ENCODE data around the gene GRID1.

The GRID1 gene

GRCh38 chr10:85864868-85865526 lies 501.6 kb downstream of the GRID1 start:
- DNase-seq (ENCODE audit: insufficient read length, low spot score): no peak
- TF ChIP-seq POLR2A (IDR thresholded peaks at IDR 0.05; ENCODE audit: low read depth, low read length) (no peak), PAX5 (IDR thresholded peaks at IDR 0.05; ENCODE audit: insufficient read depth, low read length, severe bottlenecking) (no peak), POU2F2 (IDR thresholded peaks at IDR 0.05; ENCODE audit: low read depth, low read length) (no peak), SPI1 (IDR thresholded peaks at IDR 0.05; ENCODE audit: low read depth, low read length) (no peak), TAF1 (IDR thresholded peaks at IDR 0.05; ENCODE audit: low read depth, low read length) (no peak)
- no peak for FAIRE-seq

- FAIRE-seq: no peak
- DNase-seq (ENCODE audit: insufficient read length, low spot score): no peak
- TF ChIP-seq POU2F2 (IDR thresholded peaks at IDR 0.05; ENCODE audit: low read depth, low read length) (no peak), TAF1 (IDR thresholded peaks at IDR 0.05; ENCODE audit: low read depth, low read length) (no peak), SPI1 (IDR thresholded peaks at IDR 0.05; ENCODE audit: low read depth, low read length) (no peak), POLR2A (IDR thresholded peaks at IDR 0.05; ENCODE audit: low read depth, low read length) (no peak)
Observed at GRCh38 chr10:85864173-85864549, 502.4 kb downstream of the GRID1 start.

DNA sequence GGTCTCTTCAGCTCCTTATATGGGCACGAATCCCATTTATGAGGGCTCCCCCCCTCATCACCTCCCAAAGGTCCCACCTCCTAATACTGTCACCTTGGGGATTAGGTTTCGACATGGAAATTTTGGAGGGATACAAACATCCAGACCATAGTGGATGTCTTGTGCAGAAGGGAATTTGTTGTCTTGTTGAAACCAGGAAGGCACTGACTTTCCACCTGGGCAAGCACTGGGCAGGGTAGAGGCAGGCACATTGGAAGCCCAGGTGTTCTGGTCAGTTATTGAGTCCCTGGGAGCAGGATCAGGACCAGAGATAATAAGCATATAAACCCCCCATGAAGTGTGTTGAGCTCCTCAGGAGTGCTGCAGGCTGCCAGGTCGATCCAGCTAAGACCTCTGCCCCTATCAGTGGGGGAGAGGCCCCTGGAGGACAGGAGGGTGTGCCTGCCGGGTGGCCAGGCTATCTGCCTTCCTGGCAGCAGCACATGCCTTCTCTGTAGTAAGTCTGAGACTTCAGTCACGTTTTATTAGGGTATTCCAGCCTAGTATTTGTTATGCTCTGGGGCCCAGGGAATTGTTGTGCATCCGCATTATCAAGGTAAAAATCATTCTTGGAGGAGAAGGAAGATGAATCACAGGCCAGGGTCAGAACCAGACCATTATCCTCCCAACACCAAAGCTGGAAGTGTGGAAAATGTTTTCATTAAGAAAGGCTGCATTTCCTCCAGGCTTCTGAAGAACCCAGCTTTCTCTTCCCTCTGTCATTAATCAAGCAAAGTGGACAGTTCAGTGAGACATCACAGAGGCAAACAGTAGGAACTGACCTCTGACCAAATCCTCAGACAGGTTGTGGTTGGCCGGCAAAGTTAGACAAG lies 503.1 kb downstream of the GRID1 start:
- TF ChIP-seq POLR2A (IDR thresholded peaks at IDR 0.05; ENCODE audit: low read depth, low read length) (no peak), PAX5 (IDR thresholded peaks at IDR 0.05; ENCODE audit: insufficient read depth, low read length, severe bottlenecking) (no peak), TAF1 (IDR thresholded peaks at IDR 0.05; ENCODE audit: low read depth, low read length) (no peak), SPI1 (IDR thresholded peaks at IDR 0.05; ENCODE audit: low read depth, low read length) (no peak), POLR2AphosphoS5 (IDR thresholded peaks at IDR 0.05; ENCODE audit: low read depth, low read length) (no peak), POU2F2 (IDR thresholded peaks at IDR 0.05; ENCODE audit: low read depth, low read length) (no peak)
- DNase-seq (ENCODE audit: insufficient read length, low spot score): no peak
- FAIRE-seq: no peak

DNA sequence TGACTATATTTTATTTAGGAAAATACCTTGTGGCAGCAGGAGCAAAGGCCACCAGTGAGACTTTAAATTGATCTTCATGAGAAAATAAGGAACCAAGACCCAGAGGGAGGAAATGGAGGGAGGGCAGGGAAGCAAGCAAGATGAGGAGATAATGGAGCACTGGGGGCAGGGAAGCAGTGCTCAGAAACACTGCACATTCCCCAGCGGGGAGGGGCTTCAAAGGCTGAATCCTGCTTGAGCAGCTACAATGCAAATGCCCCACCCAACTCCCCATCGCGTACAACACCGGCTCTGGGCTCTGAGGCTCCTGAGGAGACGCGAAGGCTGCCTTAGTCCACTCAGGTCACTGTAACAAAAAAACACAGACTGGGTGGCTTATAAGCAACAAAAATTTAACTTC lies 503.8 kb downstream of the GRID1 start:
- FAIRE-seq (no peak), DNase-seq (ENCODE audit: insufficient read length, low spot score) (no peak)
- TF ChIP-seq PAX5 (IDR thresholded peaks at IDR 0.05; ENCODE audit: insufficient read depth, low read length, severe bottlenecking) (no peak), POLR2AphosphoS5 (IDR thresholded peaks at IDR 0.05; ENCODE audit: low read depth, low read length) (no peak), POU2F2 (IDR thresholded peaks at IDR 0.05; ENCODE audit: low read depth, low read length) (no peak), SPI1 (IDR thresholded peaks at IDR 0.05; ENCODE audit: low read depth, low read length) (no peak), TAF1 (IDR thresholded peaks at IDR 0.05; ENCODE audit: low read depth, low read length) (no peak), POLR2A (IDR thresholded peaks at IDR 0.05; ENCODE audit: low read depth, low read length) (no peak)

GRCh38 chr10:85861513-85862197 lies 504.9 kb downstream of the GRID1 start:
- FAIRE-seq (no peak), DNase-seq (ENCODE audit: insufficient read length, low spot score) (no peak)
- TF ChIP-seq POLR2AphosphoS5 (IDR thresholded peaks at IDR 0.05; ENCODE audit: low read depth, low read length): no peak
- no peak for TF ChIP-seq PAX5 (IDR thresholded peaks at IDR 0.05; ENCODE audit: insufficient read depth, low read length, severe bottlenecking)
- no peak for TF ChIP-seq POU2F2 (IDR thresholded peaks at IDR 0.05; ENCODE audit: low read depth, low read length)
- TF ChIP-seq POLR2A (IDR thresholded peaks at IDR 0.05; ENCODE audit: low read depth, low read length): no peak
- no peak for TF ChIP-seq SPI1 (IDR thresholded peaks at IDR 0.05; ENCODE audit: low read depth, low read length)
- TF ChIP-seq TAF1 (IDR thresholded peaks at IDR 0.05; ENCODE audit: low read depth, low read length): no peak

DNA sequence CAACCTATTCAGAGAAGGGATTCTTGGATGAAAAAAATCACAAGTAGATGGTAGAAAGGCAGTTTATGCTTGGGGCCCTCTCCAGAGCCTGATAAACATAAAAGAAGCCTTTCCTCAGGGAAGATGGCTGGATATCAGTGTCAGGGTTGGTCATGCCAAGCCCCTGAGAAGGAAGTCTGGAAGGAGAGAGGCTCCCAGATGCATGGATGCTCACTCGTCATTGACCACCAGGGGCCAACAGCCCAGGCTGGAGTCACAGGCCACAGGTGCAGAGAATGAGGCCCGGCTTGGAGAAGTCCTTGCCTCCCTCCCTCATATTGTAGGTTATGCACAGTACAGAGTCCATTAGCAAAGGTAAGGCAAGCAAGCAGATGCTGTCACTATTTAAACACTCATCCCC lies 506.7 kb downstream of the GRID1 start:
- DNase-seq (ENCODE audit: insufficient read length, low spot score) (no peak), FAIRE-seq (no peak)
- TF ChIP-seq SPI1 (IDR thresholded peaks at IDR 0.05; ENCODE audit: low read depth, low read length): no peak
- no peak for TF ChIP-seq TAF1 (IDR thresholded peaks at IDR 0.05; ENCODE audit: low read depth, low read length)
- no peak for TF ChIP-seq PAX5 (IDR thresholded peaks at IDR 0.05; ENCODE audit: insufficient read depth, low read length, severe bottlenecking)
- TF ChIP-seq POU2F2 (IDR thresholded peaks at IDR 0.05; ENCODE audit: low read depth, low read length): no peak

- no peak for TF ChIP-seq POLR2AphosphoS5 (IDR thresholded peaks at IDR 0.05; ENCODE audit: low read depth, low read length)
- TF ChIP-seq SPI1 (IDR thresholded peaks at IDR 0.05; ENCODE audit: low read depth, low read length): no peak
- TF ChIP-seq PAX5 (IDR thresholded peaks at IDR 0.05; ENCODE audit: insufficient read depth, low read length, severe bottlenecking): no peak
- no peak for TF ChIP-seq POU2F2 (IDR thresholded peaks at IDR 0.05; ENCODE audit: low read depth, low read length)
- no peak for TF ChIP-seq TAF1 (IDR thresholded peaks at IDR 0.05; ENCODE audit: low read depth, low read length)
- no peak for TF ChIP-seq POLR2A (IDR thresholded peaks at IDR 0.05; ENCODE audit: low read depth, low read length)
- FAIRE-seq (no peak), DNase-seq (ENCODE audit: insufficient read length, low spot score) (no peak)
Observed at GRCh38 chr10:85858776-85859515, 507.6 kb downstream of the GRID1 start.

DNA sequence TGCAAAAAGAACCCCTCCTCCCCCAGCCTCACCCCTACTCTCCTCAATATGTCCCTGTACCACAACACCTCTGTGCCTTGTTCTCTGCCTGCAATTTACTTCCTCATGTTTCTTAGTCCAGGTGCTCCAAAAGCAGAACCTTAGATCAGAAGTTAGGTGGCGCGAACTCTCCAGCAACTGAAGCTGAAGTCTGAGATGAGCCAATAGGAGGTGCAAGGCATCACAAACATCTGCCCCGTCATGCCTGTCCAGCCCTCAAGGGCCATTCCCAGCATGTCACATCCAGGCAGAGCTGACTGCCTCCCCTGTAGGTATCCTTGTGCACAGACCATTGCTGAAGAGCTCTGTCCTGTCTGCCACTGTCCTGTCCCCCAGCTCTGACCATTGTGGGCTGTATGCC lies 508.8 kb downstream of the GRID1 start:
- FAIRE-seq: no peak
- no peak for DNase-seq (ENCODE audit: insufficient read length, low spot score)
- no peak for TF ChIP-seq SPI1 (IDR thresholded peaks at IDR 0.05; ENCODE audit: low read depth, low read length)
- no peak for TF ChIP-seq POLR2AphosphoS5 (IDR thresholded peaks at IDR 0.05; ENCODE audit: low read depth, low read length)
- TF ChIP-seq TAF1 (IDR thresholded peaks at IDR 0.05; ENCODE audit: low read depth, low read length): no peak
- TF ChIP-seq PAX5 (IDR thresholded peaks at IDR 0.05; ENCODE audit: insufficient read depth, low read length, severe bottlenecking): no peak
- TF ChIP-seq POU2F2 (IDR thresholded peaks at IDR 0.05; ENCODE audit: low read depth, low read length): no peak
- no peak for TF ChIP-seq POLR2A (IDR thresholded peaks at IDR 0.05; ENCODE audit: low read depth, low read length)

- no peak for FAIRE-seq
- TF ChIP-seq POLR2AphosphoS5 (IDR thresholded peaks at IDR 0.05; ENCODE audit: low read depth, low read length) (no peak), POLR2A (IDR thresholded peaks at IDR 0.05; ENCODE audit: low read depth, low read length) (no peak), TAF1 (IDR thresholded peaks at IDR 0.05; ENCODE audit: low read depth, low read length) (no peak), POU2F2 (IDR thresholded peaks at IDR 0.05; ENCODE audit: low read depth, low read length) (no peak), SPI1 (IDR thresholded peaks at IDR 0.05; ENCODE audit: low read depth, low read length) (no peak), PAX5 (IDR thresholded peaks at IDR 0.05; ENCODE audit: insufficient read depth, low read length, severe bottlenecking) (no peak)
- no peak for DNase-seq (ENCODE audit: insufficient read length, low spot score)
Observed at GRCh38 chr10:85857305-85857704, 509.3 kb downstream of the GRID1 start.

Data from GM12891 (cell line).